K562 (cell line): ENCODE results near the gene CR2. TPM values are rescaled to one million over a fixed set of nuclear protein-coding genes. Genes with fewer than 3 reads are reported as not detected.
A peak's percentile ranks its signal among the peaks of the same experiment; 100 is the strongest.

Source experiments
- JUND ChIP-seq, 2 experiments: IDR thresholded peaks; 2 replicates in 1 of 2; 3 replicates in 1 of 2; pipeline ENCODE4 v1.6.1; 2011; ENCODE audit warnings: borderline replicate concordance in 2 of 2, low read depth in 2 of 2, low read length in 2 of 2, improper control_type of control experiment in 1 of 2, missing biosample characterization in 1 of 2, missing genetic modification characterization in 1 of 2, missing genetic modification reagents in 1 of 2
- PHTF2 ChIP-seq: fragments of 250-450 bp; sonication (Bioruptor Pico); IDR thresholded peaks from 2 replicates; pipeline ENCODE4 v1.5.0; 2021; ENCODE audit warnings: mild to moderate bottlenecking
- U2AF1 ChIP-seq: fragments of 200-400 bp; formaldehyde crosslinking; optimal IDR thresholded peaks from 2 replicates; pipeline ENCODE3; 2017; ENCODE audit warnings: mild to moderate bottlenecking, low read depth, low read length, moderate library complexity
- ZBTB7A ChIP-seq: IDR thresholded peaks from 2 replicates; pipeline ENCODE4 v1.6.1; 2011; ENCODE audit warnings: low read depth, mild to moderate bottlenecking, low read length, moderate library complexity, borderline replicate concordance; ENCODE audit not compliant: control insufficient read depth
- polyA plus RNA-seq, 8 experiments: library from polyadenylated mRNA; depleted of rRNA in 4 of 8; stranded (reverse) in 5 of 8; unstranded in 3 of 8; fragments of >200 nt; fragmentation: Nextera tagmentation in 2 of 8; fragmentation: Illumina TruSeq in 1 of 8; extraction: Ambion mirVana in 2 of 8; extraction: Trizol in 1 of 8; gene quantifications; 2 replicates each; pipeline versions ENCODE4 v1.2.1 to v1.2.3, GENCODE V29; 2011 to 2014; ENCODE audit warnings: inconsistent platforms in 1 of 8, missing spikeins in 1 of 8
- total RNA-seq, 7 experiments: library from RNA; depleted of rRNA in 6 of 7; stranded (reverse); fragments of >200 nt in 6 of 7; fragmentation: Illumina TruSeq in 2 of 7; extraction: Trizol in 2 of 7; gene quantifications; 2 replicates each; pipeline versions ENCODE4 v1.2.1 to v1.2.3, GENCODE V29; 2011 to 2021; ENCODE audit warnings: low replicate concordance in 1 of 7
- TF ChIP-seq, protein P1 (sequence below), 2 experiments: fragments of 450-650 bp in 1 of 2; sonication (generic) in 1 of 2; formaldehyde crosslinking in 1 of 2; IDR thresholded peaks in 1 of 2; conservative IDR thresholded peaks in 1 of 2; 2 replicates each; pipeline versions ENCODE4 v1.6.1 to v1.8.1; 2016 to 2023; ENCODE audit warnings: mild to moderate bottlenecking in 2 of 2, moderate library complexity in 2 of 2, inconsistent platforms in 1 of 2, missing genetic modification reagents in 1 of 2
- TF ChIP-seq, protein P2 (sequence below): sonication (generic); formaldehyde crosslinking; IDR thresholded peaks from 2 replicates; pipeline ENCODE4 v1.8.0; 2023; ENCODE audit warnings: missing genetic modification reagents, mild to moderate bottlenecking, borderline replicate concordance
- TF ChIP-seq, protein P3 (sequence below): sonication (generic); formaldehyde crosslinking; IDR thresholded peaks from 2 replicates; pipeline ENCODE4 v1.9.0; 2022; ENCODE audit warnings: mild to moderate bottlenecking, missing genetic modification reagents
- TF ChIP-seq, protein P4 (sequence below): sonication (generic); formaldehyde crosslinking; IDR thresholded peaks from 2 replicates; pipeline ENCODE4 v1.8.0; 2023; ENCODE audit warnings: mild to moderate bottlenecking, missing genetic modification reagents
- TF ChIP-seq, protein P5 (sequence below): fragments of 250-450 bp; sonication (Bioruptor Pico); IDR thresholded peaks from 2 replicates; pipeline ENCODE4 v1.8.0; 2021; ENCODE audit warnings: moderate library complexity, mild to moderate bottlenecking, inconsistent platforms
- TF ChIP-seq, protein P6 (sequence below): sonication (generic); formaldehyde crosslinking; IDR thresholded peaks from 2 replicates; pipeline ENCODE4 v1.8.0; 2022; ENCODE audit warnings: mild to moderate bottlenecking, low read depth, missing genetic modification reagents
- TF ChIP-seq, protein P7 (sequence below): fragments of 250-450 bp; sonication (Bioruptor Pico); IDR thresholded peaks from 2 replicates; pipeline ENCODE4 v1.5.0; 2020; ENCODE audit warnings: mild to moderate bottlenecking, borderline replicate concordance

Gene CR2
- total and polyA plus RNA-seq, 9 of the 15 experiments (the other 6 are each of a cell fraction or from before 2014, with no cell fraction given), result 0.07 to 0.67 (median 0.37) TPM

DNA sequence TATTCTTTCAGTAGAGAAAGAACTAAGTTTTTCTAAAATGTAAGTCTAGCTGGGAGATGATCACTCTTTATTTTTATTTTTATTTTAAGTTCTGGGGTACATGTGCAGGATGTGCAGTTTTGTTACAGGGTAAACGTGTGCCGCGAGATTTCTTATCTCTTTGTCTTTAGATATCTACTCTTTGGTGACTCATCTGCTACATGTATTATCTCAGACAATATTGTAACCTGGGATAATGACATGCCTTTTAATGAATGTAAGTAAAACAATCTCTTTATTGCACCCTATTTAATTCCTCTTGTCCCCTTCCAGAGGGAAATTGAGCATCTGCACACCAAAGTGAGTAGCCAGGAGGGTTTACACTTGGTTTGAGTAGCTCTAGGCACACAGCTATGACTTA is 9.4 kb downstream of the CR2 start (continued):
- TF ChIP-seq, protein P1, sequence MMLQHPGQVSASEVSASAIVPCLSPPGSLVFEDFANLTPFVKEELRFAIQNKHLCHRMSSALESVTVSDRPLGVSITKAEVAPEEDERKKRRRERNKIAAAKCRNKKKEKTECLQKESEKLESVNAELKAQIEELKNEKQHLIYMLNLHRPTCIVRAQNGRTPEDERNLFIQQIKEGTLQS (IDR thresholded peaks at IDR 0.05), result peak; percentile 65
- TF ChIP-seq, protein P1 (CRISPR knock-in tag; conservative IDR thresholded peaks at IDR 0.05), result no peak
- TF ChIP-seq, protein P2, sequence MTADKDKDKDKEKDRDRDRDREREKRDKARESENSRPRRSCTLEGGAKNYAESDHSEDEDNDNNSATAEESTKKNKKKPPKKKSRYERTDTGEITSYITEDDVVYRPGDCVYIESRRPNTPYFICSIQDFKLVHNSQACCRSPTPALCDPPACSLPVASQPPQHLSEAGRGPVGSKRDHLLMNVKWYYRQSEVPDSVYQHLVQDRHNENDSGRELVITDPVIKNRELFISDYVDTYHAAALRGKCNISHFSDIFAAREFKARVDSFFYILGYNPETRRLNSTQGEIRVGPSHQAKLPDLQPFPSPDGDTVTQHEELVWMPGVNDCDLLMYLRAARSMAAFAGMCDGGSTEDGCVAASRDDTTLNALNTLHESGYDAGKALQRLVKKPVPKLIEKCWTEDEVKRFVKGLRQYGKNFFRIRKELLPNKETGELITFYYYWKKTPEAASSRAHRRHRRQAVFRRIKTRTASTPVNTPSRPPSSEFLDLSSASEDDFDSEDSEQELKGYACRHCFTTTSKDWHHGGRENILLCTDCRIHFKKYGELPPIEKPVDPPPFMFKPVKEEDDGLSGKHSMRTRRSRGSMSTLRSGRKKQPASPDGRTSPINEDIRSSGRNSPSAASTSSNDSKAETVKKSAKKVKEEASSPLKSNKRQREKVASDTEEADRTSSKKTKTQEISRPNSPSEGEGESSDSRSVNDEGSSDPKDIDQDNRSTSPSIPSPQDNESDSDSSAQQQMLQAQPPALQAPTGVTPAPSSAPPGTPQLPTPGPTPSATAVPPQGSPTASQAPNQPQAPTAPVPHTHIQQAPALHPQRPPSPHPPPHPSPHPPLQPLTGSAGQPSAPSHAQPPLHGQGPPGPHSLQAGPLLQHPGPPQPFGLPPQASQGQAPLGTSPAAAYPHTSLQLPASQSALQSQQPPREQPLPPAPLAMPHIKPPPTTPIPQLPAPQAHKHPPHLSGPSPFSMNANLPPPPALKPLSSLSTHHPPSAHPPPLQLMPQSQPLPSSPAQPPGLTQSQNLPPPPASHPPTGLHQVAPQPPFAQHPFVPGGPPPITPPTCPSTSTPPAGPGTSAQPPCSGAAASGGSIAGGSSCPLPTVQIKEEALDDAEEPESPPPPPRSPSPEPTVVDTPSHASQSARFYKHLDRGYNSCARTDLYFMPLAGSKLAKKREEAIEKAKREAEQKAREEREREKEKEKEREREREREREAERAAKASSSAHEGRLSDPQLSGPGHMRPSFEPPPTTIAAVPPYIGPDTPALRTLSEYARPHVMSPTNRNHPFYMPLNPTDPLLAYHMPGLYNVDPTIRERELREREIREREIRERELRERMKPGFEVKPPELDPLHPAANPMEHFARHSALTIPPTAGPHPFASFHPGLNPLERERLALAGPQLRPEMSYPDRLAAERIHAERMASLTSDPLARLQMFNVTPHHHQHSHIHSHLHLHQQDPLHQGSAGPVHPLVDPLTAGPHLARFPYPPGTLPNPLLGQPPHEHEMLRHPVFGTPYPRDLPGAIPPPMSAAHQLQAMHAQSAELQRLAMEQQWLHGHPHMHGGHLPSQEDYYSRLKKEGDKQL (CRISPR knock-in tag), result no peak
- TF ChIP-seq, protein P3, sequence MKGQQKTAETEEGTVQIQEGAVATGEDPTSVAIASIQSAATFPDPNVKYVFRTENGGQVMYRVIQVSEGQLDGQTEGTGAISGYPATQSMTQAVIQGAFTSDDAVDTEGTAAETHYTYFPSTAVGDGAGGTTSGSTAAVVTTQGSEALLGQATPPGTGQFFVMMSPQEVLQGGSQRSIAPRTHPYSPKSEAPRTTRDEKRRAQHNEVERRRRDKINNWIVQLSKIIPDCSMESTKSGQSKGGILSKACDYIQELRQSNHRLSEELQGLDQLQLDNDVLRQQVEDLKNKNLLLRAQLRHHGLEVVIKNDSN (CRISPR knock-in tag), result no peak
- TF ChIP-seq, protein P4, sequence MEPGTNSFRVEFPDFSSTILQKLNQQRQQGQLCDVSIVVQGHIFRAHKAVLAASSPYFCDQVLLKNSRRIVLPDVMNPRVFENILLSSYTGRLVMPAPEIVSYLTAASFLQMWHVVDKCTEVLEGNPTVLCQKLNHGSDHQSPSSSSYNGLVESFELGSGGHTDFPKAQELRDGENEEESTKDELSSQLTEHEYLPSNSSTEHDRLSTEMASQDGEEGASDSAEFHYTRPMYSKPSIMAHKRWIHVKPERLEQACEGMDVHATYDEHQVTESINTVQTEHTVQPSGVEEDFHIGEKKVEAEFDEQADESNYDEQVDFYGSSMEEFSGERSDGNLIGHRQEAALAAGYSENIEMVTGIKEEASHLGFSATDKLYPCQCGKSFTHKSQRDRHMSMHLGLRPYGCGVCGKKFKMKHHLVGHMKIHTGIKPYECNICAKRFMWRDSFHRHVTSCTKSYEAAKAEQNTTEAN (CRISPR knock-in tag), result no peak
- TF ChIP-seq, protein P5, sequence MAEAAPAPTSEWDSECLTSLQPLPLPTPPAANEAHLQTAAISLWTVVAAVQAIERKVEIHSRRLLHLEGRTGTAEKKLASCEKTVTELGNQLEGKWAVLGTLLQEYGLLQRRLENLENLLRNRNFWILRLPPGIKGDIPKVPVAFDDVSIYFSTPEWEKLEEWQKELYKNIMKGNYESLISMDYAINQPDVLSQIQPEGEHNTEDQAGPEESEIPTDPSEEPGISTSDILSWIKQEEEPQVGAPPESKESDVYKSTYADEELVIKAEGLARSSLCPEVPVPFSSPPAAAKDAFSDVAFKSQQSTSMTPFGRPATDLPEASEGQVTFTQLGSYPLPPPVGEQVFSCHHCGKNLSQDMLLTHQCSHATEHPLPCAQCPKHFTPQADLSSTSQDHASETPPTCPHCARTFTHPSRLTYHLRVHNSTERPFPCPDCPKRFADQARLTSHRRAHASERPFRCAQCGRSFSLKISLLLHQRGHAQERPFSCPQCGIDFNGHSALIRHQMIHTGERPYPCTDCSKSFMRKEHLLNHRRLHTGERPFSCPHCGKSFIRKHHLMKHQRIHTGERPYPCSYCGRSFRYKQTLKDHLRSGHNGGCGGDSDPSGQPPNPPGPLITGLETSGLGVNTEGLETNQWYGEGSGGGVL (CRISPR knock-in tag), result no peak
- TF ChIP-seq JUND (IDR thresholded peaks at IDR 0.05; ENCODE audit: borderline replicate concordance, low read depth, low read length) (peak; percentile 84), JUND (tag; IDR thresholded peaks at IDR 0.05; ENCODE audit: borderline replicate concordance, low read depth, low read length) (peak; percentile 73), PHTF2 (CRISPR knock-in tag) (no peak), ZBTB7A (no peak), U2AF1 (no peak)
- TF ChIP-seq, protein P6, sequence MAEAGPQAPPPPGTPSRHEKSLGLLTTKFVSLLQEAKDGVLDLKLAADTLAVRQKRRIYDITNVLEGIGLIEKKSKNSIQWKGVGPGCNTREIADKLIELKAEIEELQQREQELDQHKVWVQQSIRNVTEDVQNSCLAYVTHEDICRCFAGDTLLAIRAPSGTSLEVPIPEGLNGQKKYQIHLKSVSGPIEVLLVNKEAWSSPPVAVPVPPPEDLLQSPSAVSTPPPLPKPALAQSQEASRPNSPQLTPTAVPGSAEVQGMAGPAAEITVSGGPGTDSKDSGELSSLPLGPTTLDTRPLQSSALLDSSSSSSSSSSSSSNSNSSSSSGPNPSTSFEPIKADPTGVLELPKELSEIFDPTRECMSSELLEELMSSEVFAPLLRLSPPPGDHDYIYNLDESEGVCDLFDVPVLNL (CRISPR knock-in tag), result no peak
- TF ChIP-seq, protein P7, sequence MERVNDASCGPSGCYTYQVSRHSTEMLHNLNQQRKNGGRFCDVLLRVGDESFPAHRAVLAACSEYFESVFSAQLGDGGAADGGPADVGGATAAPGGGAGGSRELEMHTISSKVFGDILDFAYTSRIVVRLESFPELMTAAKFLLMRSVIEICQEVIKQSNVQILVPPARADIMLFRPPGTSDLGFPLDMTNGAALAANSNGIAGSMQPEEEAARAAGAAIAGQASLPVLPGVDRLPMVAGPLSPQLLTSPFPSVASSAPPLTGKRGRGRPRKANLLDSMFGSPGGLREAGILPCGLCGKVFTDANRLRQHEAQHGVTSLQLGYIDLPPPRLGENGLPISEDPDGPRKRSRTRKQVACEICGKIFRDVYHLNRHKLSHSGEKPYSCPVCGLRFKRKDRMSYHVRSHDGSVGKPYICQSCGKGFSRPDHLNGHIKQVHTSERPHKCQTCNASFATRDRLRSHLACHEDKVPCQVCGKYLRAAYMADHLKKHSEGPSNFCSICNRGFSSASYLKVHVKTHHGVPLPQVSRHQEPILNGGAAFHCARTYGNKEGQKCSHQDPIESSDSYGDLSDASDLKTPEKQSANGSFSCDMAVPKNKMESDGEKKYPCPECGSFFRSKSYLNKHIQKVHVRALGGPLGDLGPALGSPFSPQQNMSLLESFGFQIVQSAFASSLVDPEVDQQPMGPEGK, result no peak
